GM18508 (cell line): Measurements from ENCODE around the gene CMC2.

Experiments
- ATAC-seq: cut with Tn5 transposase; IDR thresholded peaks from one replicate; pipeline ENCODE4 v1.9.1; 2021; ENCODE audit warnings: moderate number of reproducible peaks; ENCODE audit not compliant: insufficient read depth, unreplicated experiment

The CMC2 gene

GRCh38 chr16:81006813-81007695, at the start of gene CMC2, which contains the start of gene CENPN:
Gene CMC2 (minus strand): TSS chr16:81006885. CDS start chr16:80997394, 9,491 bp downstream.
Gene CENPN (plus strand): TSS chr16:81007214. CDS start chr16:81011940, 4,726 bp downstream.
- ATAC-seq: peak; percentile 80

- no peak for ATAC-seq
These were observed 47.1 kb upstream of the CMC2 start for GRCh38 chr16:81053761-81054160.

- no peak for ATAC-seq
These were observed 36.1 kb upstream of the CMC2 start for GRCh38 chr16:81042821-81043220.

GRCh38 chr16:81041696-81042095, 35.0 kb upstream of the CMC2 start:
- ATAC-seq: no peak

GRCh38 chr16:81040842-81041241, 34.2 kb upstream of the CMC2 start:
- ATAC-seq: no peak

GRCh38 chr16:81040131-81040530, 33.4 kb upstream of the CMC2 start:
- ATAC-seq: no peak

- no peak for ATAC-seq
These were observed 30.2 kb upstream of the CMC2 start for GRCh38 chr16:81036751-81037350.

- ATAC-seq: no peak
These were observed 29.5 kb upstream of the CMC2 start for GRCh38 chr16:81035975-81036750.

GRCh38 chr16:81035398-81035974, 28.8 kb upstream of the CMC2 start, which contains the start of gene ATMIN:
Gene ATMIN (plus strand): TSS chr16:81035842. CDS start chr16:81035871, 29 bp downstream.
- no peak for ATAC-seq

- no peak for ATAC-seq
These were observed 23.4 kb upstream of the CMC2 start for GRCh38 chr16:81029930-81030604.

- no peak for ATAC-seq
These were observed 19.7 kb upstream of the CMC2 start for GRCh38 chr16:81026429-81026828.

- ATAC-seq: no peak
These were observed 11.8 kb upstream of the CMC2 start for GRCh38 chr16:81018496-81018895.

- no peak for ATAC-seq
These were observed 8.0 kb upstream of the CMC2 start for GRCh38 chr16:81014672-81015071.

GRCh38 chr16:81012974-81013373, 6.3 kb upstream of the CMC2 start:
- no peak for ATAC-seq

- no peak for ATAC-seq
These were observed 1.8 kb upstream of the CMC2 start for GRCh38 chr16:81008505-81008789.

- peak; percentile 12 for ATAC-seq
These were observed 373 bp downstream of the CMC2 start for GRCh38 chr16:81006211-81006812.

- ATAC-seq: no peak
These were observed 999 bp downstream of the CMC2 start for GRCh38 chr16:81005610-81006161.

GRCh38 chr16:81004646-81005353, 1.9 kb downstream of the CMC2 start:
- no peak for ATAC-seq
